NCI-H446 (cell line): ENCODE data around the gene L3MBTL1.

Experiments used
- DNase-seq, 2 experiments: peaks; one replicate each; lab custom pipeline; 2025; lab: John Stamatoyannopoulos, UW

L3MBTL1 gene

GRCh38 chr20:43590036-43590391 is 82.5 kb downstream of the L3MBTL1 start:
- peak in 1 of 2 experiments; percentile 4 for DNase-seq

GRCh38 chr20:43590392-43591303 is 83.2 kb downstream of the L3MBTL1 start, which contains the start of gene IFT52:
Gene IFT52 (plus strand): TSS chr20:43590937. CDS start chr20:43594699, 3,762 bp downstream.
- DNase-seq: peak; percentile 94 to 95
